ENCODE data around the gene PTTG2. TPM values are rescaled to one million over a fixed set of nuclear protein-coding genes. Genes with fewer than 3 reads are reported as not detected.

PTTG2 gene
- total RNA-seq, 4 donors from 2014 or later = not detected

DNA sequence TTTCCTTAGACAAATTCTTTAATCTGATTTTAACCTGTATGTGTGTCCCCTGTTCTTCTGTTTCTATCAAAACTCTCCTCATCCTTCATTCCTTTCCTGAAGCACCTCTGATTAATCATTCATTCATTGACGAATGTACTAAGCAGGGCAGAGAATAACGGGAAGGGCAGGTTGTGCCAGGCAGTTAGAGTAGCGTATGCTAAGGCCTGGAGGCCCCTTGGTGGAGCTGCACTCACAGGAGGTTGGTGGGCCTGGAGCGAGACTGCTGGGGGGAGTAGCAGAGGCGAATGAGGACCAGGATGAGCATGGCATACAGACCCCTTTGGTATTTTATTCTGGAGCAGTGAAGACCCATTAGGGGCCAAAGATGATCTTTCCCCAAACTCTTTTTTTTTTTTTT, 22.5 kb downstream of the PTTG2 start:
- no peak overlapping the region for H3K4me3 ChIP-seq (ENCODE audit: low read depth, poor library complexity, severe bottlenecking)
- WGBS, 2 donors = 55 to 67% methylated on average over 5 of the region's 5 CpGs
- TF ChIP-seq, protein P1, sequence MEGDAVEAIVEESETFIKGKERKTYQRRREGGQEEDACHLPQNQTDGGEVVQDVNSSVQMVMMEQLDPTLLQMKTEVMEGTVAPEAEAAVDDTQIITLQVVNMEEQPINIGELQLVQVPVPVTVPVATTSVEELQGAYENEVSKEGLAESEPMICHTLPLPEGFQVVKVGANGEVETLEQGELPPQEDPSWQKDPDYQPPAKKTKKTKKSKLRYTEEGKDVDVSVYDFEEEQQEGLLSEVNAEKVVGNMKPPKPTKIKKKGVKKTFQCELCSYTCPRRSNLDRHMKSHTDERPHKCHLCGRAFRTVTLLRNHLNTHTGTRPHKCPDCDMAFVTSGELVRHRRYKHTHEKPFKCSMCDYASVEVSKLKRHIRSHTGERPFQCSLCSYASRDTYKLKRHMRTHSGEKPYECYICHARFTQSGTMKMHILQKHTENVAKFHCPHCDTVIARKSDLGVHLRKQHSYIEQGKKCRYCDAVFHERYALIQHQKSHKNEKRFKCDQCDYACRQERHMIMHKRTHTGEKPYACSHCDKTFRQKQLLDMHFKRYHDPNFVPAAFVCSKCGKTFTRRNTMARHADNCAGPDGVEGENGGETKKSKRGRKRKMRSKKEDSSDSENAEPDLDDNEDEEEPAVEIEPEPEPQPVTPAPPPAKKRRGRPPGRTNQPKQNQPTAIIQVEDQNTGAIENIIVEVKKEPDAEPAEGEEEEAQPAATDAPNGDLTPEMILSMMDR (IDR thresholded peaks at IDR 0.05) = no peak
- TF ChIP-seq POLR2A (IDR thresholded peaks at IDR 0.05) = no peak
- no peak for DNase-seq (ENCODE audit: low spot score in 2 of 2)
- intact Hi-C loops (cut with DNase I; ENCODE audit: low total_unique reads) = no loop called here

DNA sequence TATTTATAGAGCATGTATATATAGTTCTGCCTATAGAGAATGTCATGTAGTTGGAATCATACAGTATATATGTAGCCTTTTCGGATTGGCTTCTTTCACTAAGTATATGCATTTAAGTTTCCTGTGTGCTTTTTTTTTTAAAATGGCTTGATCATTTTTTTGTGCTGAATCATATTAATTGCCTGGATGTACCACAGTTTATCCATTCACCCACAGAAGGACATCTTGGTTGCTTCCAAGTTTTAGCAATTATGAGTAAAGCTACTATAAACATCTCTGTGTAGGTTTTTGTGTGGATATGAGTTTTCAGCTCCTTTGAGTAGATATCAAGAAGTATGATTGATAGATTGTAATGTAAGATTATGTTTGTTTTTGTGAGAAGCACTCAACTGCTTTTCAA, 23.8 kb downstream of the PTTG2 start:
- TF ChIP-seq, protein P1 (IDR thresholded peaks at IDR 0.05) = no peak
- no peak for TF ChIP-seq POLR2A (IDR thresholded peaks at IDR 0.05)
- intact Hi-C loops (cut with DNase I; ENCODE audit: low total_unique reads) = no loop called here

DNA sequence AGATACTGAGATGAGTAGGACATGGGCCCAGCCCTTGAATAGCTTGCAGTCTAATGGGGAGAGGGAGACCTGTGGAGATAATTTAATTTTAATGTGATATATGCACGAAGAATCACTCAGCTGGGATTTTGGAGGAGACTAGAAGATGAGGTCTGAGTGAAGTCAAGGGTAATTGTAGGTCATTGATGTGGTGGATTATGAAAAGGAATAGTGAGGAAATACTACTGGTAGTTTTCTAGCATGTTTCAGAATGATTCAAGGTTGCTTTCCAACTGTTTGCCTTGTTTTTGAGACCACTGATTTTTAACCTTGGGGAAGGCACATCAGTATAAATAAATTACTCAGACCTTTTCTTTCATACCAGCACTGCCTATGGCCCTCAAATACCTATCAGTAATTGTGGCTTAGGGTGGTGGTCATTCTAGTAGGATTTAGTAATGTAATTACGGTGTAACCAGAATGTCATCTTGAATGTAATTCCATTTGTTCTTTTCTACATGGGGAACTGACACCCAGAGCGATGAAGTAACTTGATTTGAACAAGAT, 25.6 kb downstream of the PTTG2 start:
- 84 to 93% methylated on average over 3 of the region's 3 CpGs for WGBS, 2 donors
- no peak for DNase-seq (ENCODE audit: low spot score in 2 of 2)

More for the DNA sequence above, 23.8 kb downstream of the PTTG2 start:
- 90 to 95% methylated on average over 1 of the region's 1 CpG for WGBS, 2 donors
- no peak for DNase-seq (ENCODE audit: low spot score in 2 of 2)
- no peak overlapping the region for H3K4me3 ChIP-seq (ENCODE audit: low read depth, poor library complexity, severe bottlenecking)

DNA sequence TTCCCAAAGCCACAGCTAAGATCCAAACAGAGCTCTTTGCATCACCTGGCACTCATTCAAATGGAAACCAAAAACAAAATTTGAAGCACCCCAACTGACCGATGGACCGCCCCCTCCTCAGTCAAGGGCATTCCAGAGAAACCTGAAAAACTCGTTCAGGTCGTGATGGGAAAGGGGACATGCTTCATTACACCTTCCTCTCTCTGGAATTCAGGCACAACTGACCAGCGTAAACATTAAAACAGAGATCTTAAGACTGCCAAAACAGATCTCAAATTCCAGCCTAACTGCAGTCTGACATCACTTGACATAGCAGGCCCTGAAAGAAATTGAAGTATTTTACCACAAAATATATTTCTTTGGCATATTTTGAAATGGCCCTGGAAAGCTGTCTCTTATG, 28.5 kb downstream of the PTTG2 start:
- intact Hi-C loops (cut with DNase I; ENCODE audit: low total_unique reads) = no loop called here

More for the DNA sequence above, 25.6 kb downstream of the PTTG2 start:
- H3K4me3 ChIP-seq (ENCODE audit: low read depth, poor library complexity, severe bottlenecking) = no peak overlapping the region
- intact Hi-C loops (cut with DNase I; ENCODE audit: low total_unique reads) = no loop called here
- TF ChIP-seq, protein P1 (IDR thresholded peaks at IDR 0.05) = no peak
- TF ChIP-seq POLR2A (IDR thresholded peaks at IDR 0.05) = no peak

DNA sequence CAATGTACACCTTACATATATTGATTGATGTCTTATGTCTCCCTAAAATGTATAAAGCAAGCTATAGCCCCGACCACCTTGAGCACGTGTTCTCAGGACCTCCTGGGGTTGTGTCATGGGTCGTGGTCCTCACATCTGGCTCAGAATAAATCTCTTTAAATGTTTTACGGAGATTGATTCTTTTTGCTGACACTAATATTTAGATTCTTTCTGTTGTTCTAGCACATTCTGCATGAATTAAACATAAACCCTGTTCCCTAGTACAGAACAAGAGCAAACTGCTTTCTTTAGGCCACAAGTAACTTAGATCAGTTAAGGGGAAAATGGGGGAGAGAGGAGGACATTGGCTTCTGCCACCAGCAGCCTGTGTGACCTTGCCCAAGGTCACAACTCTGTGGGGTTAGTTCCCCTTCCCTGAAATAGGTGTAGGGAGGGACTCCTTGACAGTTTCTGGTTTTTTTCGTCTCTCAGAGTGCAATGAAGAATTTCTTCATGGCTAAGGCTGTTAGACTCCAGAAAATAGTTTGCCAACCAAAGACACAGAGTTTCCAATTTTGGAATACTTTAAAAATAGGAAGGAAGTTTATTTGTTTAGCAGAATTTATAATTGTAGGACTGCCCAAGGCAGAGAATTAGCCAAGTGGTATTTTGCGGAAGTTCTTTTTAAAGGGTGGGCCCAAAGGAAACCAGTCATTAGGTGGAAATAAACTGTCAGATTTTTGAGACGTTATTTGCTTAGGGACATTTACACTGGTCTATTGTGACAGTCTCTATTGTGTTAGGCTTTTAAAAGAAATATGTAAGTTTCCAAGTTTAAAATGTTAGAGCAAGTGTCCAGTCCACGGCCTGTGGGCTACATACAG, 29.4 kb downstream of the PTTG2 start:
- no peak overlapping the region for H3K4me3 ChIP-seq (ENCODE audit: low read depth, poor library complexity, severe bottlenecking)
- 66 to 75% methylated on average over 8 of the region's 8 CpGs for WGBS, 2 donors
- TF ChIP-seq POLR2A (IDR thresholded peaks at IDR 0.05) = no peak
- TF ChIP-seq, protein P1 (IDR thresholded peaks at IDR 0.05) = no peak
- intact Hi-C loops (cut with DNase I; ENCODE audit: low total_unique reads) = no loop called here
- no peak for DNase-seq (ENCODE audit: low spot score in 2 of 2)

More for the DNA sequence above, 28.5 kb downstream of the PTTG2 start:
- TF ChIP-seq POLR2A (IDR thresholded peaks at IDR 0.05) = no peak
- TF ChIP-seq, protein P1 (IDR thresholded peaks at IDR 0.05) = no peak
- DNase-seq (ENCODE audit: low spot score in 2 of 2) = no peak
- no peak overlapping the region for H3K4me3 ChIP-seq (ENCODE audit: low read depth, poor library complexity, severe bottlenecking)
- WGBS, 2 donors = 82 to 86% methylated on average over 5 of the region's 5 CpGs
